Measurements from ENCODE around the gene HOXA11.

HOXA11 gene

DNA sequence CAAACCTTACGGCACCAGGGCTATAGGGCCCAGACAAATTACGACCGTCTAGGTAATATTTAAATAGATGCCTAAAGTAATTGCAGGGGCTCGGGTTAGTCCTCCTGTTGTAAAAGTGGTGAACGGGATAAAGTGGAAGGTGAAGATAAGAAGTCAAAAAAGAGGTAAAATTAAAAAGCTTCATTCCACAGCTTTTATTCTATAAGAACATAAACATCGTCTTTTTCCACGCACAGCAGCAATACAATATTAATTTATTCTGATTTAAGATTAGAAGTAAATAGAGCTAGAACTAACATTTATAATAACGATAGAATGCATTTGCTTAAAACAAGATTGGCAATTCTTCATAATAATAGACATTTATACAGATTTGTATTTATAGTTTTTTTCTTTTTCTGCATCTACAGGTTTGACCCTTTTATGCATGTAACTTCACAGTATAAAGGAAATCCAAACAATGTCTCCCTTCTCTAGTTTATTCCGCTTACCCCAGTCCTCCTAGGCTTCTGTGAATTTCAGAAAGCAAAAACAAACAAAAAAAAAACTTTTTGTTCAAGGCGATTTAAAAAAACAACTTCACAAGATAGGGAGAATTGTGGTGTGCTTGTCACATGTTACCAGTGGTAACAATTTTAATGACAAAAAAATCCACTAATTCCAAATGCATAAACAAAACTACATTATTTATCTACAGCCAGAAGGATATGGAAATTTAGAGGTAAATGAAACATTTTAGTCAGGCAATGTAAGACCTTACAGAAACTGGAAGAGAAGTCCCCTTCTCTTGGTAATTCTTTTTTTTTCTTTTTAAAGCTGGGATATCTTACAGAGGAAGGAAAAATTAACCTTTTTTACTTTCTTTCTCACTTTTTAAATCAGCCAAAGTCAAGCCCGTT, 14.4 kb downstream of the HOXA11 start:
- no peak overlapping the region for H3K4me3 ChIP-seq (ENCODE audit: low read depth, low read length)
- TF ChIP-seq, protein P1, sequence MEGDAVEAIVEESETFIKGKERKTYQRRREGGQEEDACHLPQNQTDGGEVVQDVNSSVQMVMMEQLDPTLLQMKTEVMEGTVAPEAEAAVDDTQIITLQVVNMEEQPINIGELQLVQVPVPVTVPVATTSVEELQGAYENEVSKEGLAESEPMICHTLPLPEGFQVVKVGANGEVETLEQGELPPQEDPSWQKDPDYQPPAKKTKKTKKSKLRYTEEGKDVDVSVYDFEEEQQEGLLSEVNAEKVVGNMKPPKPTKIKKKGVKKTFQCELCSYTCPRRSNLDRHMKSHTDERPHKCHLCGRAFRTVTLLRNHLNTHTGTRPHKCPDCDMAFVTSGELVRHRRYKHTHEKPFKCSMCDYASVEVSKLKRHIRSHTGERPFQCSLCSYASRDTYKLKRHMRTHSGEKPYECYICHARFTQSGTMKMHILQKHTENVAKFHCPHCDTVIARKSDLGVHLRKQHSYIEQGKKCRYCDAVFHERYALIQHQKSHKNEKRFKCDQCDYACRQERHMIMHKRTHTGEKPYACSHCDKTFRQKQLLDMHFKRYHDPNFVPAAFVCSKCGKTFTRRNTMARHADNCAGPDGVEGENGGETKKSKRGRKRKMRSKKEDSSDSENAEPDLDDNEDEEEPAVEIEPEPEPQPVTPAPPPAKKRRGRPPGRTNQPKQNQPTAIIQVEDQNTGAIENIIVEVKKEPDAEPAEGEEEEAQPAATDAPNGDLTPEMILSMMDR (IDR thresholded peaks at IDR 0.05; ENCODE audit: borderline replicate concordance, insufficient read depth, low read depth, low read length), result no peak

DNA sequence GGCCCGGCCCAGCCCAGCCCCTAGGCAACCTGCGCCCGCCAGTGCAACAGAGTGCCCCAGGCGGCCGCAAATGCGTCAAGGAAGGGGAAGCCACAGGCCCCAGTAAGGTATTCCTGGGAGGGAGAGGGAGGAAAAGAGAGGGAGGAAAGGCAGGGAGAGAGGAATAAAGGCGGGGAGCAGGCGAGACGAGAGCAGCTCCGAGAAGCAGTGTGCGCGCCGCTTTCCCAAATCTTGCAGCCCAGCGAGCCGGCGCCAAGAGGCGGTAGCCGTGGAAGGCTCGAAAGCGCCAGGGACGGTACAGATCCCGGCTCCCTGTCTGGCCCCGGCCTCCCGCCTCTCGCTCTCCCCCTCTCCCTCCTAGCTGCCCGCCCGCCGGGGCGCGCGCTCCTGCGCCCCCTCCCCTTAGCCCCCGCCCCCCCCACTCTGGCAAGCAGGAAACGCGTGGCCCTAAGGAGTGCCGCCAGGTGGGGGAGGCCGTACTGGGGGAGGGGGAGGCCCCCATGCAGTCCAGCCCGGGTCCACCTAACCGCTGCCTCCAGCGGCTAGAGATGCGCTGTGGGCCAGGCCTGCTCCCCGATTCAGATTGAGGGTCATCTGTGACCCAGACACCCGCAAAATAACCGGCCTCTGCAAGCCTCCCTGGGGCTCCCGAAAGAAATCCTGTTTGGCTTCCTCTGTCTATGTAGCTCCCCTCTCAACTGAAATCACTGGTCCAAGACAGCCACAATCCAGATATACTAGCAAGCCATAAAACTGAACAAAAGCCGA, 15.2 kb downstream of the HOXA11 start:
- H3K4me3 ChIP-seq (ENCODE audit: low read depth, low read length), result no peak overlapping the region
- TF ChIP-seq, protein P1 (IDR thresholded peaks at IDR 0.05; ENCODE audit: borderline replicate concordance, insufficient read depth, low read depth, low read length), result no peak

DNA sequence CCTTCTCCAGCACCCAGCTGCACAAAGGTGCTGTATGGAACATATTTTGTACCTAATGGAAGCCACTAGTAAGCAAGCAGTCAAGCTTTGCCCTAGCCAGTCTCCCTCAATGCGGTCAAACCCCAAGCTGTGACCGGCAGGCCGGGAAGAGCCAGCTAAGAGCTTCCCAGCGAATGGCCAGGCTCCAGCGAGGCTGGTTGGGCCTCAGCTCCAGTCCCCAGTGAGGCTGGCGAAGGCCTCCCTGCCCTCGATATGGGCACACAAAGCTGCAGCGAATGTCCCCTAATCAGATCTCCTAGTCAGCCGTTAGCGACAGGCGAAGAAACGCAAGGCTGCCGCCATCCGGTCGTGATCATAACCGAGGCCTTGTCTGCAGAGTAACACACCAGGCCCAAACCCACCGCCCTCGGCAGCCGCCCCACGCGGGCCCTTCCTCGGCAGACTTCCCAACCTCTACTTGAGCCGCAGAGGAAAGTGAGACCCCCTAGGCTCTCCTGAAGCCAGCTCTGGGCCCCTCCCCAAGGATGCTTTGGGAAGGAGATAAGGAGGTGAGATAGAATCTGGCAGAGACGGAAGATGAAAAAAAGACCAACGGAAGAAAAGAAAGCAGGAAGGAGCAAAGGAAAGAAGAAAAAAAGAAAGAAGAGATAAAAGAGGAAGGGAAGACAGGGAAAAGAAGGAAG, 16.6 kb downstream of the HOXA11 start:
- no peak overlapping the region for H3K4me3 ChIP-seq (ENCODE audit: low read depth, low read length)
- TF ChIP-seq, protein P1 (IDR thresholded peaks at IDR 0.05; ENCODE audit: borderline replicate concordance, insufficient read depth, low read depth, low read length), result no peak

DNA sequence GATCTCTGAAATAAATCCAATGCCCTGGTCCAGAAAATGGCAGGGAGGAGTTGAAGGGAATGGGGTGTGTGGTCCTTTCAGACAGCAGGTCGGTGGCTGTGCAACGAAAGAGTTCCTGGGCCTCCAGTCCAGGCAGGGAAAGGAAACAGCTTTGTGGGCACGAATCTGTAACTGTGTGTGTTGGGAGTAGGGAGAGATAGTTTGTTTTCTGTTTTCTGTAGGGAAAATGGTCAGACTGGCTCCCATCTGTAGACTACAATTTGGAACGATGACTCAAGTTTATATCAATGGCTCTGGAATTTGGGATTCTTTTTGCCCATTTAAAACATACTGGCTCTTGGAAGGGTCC, 17.1 kb downstream of the HOXA11 start:
- H3K4me3 ChIP-seq (ENCODE audit: low read depth, low read length), result no peak overlapping the region
- TF ChIP-seq, protein P1 (IDR thresholded peaks at IDR 0.05; ENCODE audit: borderline replicate concordance, insufficient read depth, low read depth, low read length), result no peak

DNA sequence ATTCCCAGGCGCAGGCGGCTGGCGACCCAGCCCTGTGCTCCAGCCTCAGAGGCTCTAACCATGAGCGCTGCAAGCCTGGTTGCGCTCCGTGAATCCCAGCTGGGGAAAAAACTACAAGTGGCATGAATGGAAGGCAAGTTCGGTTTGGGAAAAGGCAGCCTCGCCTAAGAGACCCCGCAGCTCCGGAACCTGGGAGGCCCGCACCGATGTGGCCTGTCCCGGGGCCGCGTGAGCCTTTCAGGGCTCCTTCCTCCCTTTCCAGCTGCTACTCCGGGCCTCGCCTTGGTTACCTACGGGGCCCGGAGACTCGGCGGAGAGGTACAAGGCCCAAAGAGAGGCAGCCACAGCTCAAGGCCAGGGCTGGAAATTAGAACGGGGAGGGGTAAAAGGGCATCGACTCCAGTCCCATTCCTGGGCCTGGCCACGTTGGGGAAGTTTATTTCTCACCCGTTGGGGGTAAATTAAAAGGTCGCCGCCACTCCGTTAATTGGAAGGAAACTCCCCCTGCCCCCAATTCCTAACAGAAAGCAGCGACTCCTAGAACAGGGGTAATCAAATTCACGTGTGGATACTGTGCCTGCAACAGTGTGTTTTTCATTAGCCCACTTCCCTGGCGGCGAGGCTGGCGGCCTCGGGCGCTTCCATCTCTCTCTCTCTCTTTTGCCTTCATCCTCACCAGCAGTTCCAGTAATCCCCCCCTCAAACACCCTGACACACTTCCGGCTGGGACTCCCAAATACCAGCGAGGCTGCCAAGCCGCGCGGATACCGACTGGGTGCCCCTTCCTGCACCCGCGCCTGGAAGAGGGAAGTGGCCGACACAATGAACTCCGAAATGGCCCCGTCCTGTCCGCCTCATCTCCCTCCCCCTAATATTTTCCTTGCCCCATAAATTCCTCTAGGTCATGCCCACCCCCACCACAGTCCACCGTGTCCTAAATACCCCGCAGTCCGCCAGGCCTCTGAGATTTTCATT, 18.2 kb downstream of the HOXA11 start:
- no peak overlapping the region for H3K4me3 ChIP-seq (ENCODE audit: low read depth, low read length)
- TF ChIP-seq, protein P1 (IDR thresholded peaks at IDR 0.05; ENCODE audit: borderline replicate concordance, insufficient read depth, low read depth, low read length), result no peak

DNA sequence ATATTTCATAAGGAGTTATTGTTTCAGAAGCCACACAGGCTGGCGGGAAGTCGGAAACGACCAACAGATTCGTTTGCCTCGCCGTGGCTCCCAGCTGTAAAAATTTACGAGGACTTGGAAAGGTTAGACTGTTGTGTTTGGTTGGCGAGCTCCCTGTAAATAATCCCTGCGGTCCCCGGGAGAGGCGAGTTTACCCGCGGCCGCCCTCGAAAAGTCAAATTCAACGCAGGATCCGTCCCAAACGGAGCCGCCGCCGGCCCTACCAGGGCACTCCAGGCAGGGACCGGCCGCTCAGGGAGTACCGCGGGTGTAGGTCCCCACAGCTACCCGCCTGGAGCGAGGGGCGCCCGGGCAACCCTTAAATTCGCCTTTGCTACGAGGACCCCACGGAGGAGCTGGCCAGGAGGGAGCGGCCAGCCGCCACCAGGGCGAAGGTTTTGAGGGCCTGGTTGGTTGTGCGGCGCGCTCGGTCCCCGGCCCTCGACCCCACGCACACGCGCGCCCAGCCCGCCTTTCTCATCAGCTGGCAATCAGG, 19.0 kb downstream of the HOXA11 start:
- H3K4me3 ChIP-seq (ENCODE audit: low read depth, low read length), result no peak overlapping the region
- TF ChIP-seq, protein P1 (IDR thresholded peaks at IDR 0.05; ENCODE audit: borderline replicate concordance, insufficient read depth, low read depth, low read length), result no peak
